CD4-positive, alpha-beta T cell treated with Interleukin-17A for 1 hour (primary cell): ENCODE measurements around the gene ACVRL1.

Experiments
- DNase-seq: peaks from one replicate; pipeline ENCODE4 v3.0.0-alpha.2; 2020

ACVRL1 gene

DNA sequence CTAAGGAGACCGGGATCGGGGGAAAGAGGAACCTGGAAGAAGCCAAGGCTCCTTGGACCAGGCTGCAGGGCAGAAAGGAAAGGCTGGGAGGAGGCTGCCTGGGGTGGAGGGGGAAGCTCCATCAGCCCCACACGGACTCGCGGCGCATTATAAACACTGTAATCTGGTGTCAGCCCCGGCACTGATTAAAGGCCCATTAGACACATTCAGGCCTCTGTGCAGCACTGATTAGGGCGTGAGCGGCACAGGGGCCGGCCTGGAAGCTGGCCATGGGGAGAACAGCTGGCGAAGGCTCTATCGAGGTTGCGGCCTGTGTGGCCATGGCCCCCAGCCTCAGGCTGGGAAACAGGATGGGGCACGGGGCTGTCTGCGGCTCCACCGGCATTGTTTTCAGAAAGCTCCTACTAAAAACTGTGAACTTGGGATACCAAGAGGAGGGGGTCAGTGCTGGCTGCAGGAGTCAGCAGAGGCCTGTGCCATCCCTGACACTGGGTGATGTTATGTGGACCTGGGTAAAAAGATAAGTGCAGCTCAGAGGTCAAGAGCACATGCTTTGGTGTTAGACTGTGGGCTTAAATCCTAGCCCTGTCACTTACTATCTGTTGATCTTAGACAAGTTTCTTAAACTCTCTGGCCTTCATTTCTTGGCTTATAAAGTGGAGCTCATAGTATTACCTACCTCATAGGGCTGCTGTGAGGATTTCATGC is 10.6 kb downstream of the ACVRL1 start:
- no peak for DNase-seq

DNA sequence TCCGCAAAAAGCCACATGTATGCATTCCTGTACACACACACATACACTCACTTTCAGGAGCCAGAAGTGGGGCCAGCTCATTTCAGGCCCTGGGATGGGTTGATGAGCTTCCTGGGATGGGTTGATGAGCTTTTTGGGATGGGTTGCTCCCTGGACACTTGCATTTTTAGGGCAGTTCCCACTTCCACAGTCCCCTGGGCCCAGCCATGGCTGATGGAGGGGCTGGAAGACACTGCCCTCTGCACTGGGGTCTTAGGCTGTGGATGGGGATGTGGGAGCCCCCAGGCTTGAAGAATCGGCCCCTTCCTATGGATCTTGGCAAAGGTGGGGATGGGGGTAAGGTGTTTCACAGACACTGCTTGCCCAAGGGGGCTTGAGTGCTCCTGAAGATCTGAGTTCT is 12.7 kb downstream of the ACVRL1 start:
- no peak for DNase-seq

DNA sequence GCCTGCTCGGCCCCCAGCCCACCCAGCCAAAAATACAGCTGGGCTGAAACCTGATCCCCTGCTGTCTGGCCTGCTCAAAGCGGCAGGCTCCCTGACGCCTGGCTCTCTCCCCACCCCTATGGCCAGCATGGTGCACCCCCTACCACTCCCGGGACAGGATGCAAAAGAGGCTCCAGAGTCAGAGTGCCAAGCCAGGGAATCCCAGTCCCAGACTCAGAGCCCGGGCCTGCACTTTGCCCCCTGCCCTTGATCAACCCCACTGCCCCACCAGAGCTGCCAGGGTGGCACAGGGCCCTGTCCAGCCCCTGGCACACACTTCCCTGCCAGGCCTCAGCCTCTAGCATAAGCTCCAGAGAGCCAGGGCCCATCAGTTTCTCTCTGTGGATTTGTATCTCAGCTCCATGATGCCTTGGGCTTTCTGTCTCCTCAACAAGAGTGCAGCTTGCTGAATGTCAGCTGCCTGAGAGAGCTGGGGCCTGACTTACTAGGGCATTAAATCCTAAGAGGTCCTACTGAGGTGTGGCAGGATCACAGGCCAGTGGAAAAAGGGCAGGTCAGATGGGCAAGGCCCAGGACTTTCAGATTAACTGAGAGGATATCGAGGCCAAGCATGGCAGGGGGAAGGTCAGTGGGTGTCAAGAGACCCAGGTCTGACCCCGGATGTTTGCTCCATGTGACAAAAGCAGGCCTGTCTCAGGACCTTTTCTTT is 13.9 kb downstream of the ACVRL1 start:
- DNase-seq = no peak

DNA sequence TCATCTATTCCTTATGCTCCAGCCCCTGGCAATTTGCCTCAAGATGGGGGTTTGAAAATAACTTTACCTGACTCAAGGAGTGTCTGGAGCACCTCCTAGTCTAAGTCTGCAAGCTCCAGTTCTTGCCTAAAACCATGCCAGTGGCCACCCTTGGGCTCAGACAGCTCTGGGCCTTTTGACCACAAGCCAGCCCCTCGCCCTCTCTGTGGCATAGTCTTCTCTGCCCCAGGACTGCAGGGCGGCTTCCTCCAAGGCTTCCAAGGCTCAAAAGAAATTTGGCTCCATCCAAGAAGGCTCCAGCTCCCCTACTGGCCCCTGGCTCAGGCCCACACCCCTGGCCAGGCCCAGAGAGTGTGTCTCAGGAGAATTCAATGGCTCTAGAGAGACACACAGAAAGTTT is 14.8 kb downstream of the ACVRL1 start:
- no peak for DNase-seq

DNA sequence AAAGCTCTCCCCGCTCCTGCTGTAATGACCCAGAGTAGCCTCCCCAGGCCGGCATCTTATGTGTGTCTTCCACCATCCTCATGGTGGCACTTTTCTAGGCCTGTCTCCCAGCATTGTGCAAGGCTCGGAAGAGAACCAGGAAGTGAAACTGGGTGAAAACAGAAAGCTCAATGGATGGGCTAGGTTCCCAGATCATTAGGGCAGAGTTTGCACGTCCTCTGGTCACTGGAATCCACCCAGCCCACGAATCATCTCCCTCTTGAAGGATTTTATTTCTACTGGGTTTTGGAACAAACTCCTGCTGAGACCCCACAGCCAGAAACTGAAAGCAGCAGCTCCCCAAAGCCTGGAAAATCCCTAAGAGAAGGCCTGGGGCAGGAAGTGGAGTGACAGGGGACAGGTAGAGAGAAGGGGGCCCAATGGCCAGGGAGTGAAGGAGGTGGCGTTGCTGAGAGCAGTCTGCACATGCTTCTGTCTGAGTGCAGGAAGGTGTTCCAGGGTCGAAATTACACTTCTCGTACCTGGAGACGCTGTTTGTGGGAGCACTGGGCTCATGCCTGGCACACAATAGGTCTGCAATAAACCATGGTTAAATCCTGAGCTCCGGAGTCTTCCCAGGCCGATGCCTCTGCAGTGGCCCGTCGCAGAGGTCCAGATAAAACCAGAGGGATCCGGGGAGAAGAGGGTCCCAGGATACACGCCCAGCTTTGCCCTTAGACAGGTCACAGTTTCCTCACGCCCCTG is 15.6 kb downstream of the ACVRL1 start:
- DNase-seq = peak; percentile 21

DNA sequence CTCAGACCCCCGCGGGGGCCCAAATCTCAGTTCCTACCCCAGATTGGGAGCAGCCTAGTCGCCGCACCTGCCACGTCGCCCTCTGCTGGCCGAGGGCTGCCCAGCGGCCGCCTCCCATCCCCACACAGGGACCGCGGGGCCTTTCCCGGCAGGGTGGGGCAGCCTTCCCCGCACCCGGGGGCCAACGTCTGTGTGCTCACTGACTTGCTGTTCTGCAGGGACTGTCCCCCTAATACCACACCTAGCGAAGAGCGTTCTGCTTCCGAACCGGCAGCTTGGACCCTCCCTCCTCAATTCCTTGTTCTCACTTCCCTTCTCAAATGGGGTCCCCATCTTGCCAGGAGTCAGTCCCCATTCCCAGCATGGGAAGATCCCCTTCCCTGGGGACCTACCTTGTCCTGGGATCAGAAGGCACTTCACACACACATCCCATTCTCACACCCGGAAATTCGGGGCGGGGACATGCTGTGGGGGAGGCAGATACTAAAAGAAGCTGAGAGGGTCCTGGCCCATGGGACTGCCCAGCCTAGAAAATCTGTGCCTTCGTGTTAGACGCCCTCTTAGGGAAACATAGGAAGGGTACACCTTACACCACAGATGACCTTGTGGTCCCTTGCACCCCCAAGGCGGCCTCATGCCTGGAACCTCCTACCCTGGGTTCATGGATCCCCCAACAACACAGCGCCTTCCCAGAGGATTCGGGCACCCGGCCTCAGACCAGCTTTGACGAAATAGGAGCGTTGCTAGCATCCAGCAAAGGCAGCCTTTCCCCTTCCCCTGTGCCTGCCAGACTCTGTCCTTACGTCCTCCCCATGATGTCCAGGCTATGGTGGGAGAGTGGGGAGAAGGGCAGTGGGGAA is 16.4 kb downstream of the ACVRL1 start:
- peak; percentile 53 for DNase-seq

DNA sequence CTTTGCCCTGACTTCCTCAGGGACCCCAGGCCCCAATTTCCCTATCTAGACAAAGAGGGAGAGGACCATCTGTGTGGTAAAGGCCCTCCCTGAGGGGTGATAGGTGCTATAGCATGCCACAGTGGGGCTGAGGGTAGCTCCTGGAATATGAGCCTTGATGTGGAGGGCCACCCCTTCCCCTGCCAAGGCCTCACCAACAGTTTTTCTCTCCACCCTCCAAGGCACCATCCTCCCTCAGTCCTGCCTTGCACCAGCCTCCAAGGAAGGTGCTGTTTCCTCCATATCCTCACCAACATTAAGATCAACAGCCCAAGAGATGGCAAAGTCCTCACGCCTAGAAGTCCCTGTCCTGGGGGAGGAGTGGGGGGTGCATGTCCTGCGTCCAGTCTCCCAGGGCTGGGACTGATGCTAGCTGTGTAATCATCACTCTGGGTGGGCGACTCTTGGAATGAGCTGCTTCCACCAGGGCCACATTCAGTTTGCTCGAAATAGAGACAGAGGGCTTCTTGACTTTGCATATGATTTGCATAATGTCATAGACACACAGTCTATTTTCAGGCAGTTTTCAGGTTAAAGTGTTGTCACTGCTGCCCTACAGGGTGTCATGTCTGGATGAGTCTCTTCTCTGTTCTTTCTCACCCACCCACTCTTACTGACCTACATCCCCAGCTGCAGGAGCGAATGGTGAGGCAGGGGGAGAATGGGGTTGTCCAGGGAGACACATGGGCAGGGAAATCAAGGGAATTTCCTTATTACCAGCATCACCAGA is 17.4 kb downstream of the ACVRL1 start:
- DNase-seq = no peak

DNA sequence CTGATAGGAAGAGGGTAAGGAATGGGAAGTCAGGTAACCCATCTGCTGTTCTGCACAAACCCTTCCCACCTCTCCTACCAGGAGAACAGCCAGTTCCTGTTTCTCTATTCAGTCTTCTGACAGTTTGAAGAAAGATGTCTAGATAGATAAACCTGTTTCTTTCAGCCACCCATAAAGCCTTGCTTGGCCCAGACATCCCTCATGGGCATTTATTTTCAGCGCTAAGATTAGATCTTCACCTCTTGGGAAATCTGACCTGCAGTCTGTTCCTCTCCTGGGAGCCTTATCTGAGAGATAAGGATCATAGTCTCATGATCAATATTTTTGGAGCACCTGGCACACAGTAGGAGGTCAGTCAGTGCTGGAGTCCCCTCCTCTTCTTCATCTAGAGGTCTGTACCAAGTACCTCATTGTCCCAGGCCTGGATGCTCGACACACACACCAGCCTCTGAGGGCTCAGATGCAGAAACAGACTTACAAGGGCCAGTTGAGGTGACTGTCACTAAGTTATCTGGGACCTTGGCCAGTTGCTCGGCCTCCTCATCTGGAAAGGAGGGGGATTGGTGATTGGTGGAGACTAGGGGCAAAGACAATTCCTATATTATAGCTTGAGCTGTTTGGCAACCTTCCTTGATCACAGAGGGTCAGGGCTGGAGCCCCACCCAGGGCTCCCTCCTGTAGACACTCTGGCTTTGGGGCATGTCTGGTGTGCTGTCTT is 18.2 kb downstream of the ACVRL1 start:
- DNase-seq = no peak

DNA sequence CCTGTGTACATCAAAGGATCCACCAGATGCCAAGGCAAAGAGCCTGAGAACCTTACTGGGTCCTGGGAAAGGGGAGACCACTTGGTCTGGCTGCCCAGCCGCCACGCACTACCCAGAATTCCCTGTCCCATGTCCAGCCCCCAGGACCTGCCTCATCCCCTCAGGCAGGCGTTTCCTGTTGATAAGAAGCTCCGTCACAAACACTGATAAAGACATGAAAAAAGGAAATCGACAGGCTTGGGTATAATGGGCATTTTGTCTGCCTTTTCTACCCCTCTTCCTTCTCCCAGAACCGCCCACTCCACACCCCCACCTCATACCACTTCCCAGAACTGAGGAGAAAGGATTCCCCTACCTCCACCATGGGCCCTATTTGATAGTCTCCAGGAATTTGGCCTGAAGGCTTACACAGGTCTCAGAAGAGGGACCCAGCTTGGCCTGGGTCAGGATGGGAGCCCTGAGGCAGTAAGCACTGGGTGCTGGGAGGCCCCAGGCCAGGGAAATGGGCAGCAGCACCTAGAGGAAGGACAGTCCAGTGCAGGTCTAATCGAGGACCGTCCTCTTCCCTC is 18.8 kb downstream of the ACVRL1 start:
- DNase-seq = no peak

DNA sequence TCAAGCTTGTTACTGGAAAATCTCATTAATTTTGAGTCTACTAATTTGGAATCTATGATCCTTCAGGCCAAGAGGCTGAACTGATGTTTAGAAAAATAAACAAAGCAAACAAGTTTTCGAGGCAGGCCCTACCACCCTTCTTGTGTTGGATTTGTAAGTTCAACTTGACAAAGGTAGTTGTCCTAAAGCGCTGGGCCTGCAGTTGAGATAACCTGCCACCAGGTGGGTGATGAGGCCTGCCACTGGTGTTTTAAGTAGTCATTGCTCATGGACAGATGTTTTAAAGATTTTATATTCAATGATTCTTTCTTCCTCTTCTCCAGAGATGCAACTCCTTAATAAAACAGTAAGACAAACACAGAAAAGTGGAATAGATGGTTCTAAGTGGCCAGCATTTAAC is 19.4 kb downstream of the ACVRL1 start:
- peak; percentile 53 for DNase-seq

DNA sequence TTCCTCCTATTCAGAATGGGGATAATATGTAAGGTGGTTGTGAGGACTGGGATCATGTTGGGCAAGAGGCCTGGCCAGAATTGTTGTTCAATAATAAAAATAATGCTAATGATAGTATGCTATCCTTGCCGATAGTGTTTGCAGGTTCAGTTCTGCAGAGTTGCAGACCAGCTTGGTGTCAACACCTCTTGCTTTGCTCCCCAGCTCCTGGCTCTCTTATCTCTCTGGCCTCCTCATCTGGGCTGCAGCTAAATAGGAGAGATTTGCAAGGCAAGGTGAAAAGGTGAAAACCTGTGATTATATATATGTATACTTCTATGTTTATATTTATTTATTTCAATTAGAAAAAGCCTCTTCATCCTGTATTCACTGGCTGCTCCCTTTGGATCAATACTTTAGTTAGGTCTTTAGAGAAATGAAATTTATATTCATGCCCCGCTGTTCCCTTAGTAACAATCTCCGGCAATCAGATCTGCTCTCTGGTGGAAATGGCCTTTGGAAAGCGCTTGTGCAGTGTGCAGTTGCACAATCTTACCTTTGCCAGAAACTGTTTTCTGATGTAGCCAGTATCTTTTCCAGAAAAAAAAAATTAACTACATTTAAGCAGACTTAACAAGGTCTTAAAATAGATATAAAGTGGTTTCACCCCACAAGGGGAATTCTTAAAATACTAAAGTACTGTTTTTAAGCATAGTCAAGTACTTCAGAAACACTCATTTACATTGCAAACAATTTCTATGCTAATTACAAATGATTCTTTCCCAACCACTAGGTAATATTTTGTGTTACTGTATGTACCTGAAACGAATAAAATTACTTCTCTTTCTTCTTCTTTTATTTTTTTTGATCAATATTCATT is 25.1 kb downstream of the ACVRL1 start:
- DNase-seq = no peak

DNA sequence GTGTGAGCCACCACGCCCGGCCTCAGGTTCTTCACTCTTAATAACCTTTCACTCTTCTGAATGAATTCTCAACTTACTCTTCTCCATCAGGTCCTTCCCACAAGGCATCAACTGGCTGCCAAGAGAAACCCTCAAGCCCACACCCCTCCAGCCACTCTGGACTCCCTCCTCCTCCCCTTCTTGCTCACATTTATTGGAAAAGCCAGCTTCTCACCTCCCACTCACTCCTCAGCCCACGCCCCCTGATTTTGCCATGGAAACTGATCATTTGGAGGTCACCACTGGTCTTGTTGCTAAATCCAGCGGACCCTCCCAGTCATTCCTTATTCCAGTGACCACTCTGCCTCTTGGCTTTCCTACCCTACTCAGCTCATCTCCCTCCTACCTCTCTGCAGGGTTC is 26.8 kb downstream of the ACVRL1 start:
- no peak for DNase-seq

DNA sequence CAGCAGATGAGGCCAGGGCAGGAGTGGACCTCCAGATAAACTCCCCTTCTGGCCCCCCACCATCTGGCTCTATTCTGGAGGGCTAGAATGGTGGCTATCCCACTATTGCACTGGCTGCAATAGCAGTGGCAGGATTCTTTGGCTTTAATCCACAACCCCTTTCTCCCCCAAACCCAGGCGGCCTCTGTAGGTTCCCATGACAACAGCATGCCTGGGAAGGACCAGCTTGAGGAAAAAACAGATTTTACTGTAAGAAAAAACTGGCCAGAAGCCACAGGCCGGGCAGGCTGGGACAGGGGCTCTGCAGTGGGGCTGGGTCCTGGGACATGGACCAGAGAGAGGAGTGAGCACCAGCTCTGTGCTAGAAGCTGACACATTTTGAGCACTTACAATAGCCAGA is 30.6 kb downstream of the ACVRL1 start:
- DNase-seq = no peak

DNA sequence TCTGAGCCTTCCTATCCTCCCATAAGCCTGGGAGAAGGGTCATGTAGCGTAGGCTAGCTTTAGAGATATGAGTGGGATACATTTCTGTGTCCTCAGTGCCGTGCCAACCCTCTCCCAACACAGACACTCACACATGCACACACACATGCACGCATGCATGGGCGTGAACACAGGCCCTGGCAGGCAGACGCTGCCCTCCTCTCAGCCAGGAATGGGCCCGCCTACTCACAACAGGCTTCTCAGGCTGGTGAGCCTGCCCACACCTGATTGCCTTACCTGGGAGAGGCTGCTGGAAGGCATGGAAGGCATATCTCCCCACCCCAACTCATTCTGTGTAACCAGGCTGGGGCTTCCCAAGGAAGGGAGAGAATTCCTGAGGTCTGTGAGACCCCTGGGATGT is 31.4 kb downstream of the ACVRL1 start:
- no peak for DNase-seq

DNA sequence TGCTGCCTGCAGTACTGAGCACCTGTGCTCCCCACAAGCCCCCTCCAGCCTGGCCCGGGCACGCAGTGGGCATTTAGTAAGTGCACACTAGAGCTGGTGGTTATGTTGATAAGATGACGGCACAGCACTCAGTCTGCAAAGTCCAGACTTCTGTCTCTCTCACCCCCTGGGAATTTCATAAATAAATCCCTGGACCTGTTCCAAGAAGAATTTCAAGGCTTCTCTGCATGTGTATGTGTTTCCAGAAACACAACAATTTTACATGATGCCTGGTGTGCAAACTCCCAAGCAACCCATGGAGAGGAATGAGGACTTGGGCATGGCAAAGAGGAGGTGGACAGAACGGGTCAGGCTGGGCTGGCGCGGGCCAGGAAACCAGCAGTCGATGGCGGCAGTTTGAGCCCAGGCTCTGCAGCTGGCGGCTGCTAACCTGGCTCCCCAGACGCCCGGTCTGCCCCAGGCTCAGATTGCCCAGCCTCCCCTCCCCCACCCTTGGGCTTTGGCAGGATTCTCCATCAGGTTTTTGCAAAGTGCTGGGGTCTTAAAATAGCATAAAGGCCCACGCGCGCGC is 33.8 kb downstream of the ACVRL1 start:
- no peak for DNase-seq

DNA sequence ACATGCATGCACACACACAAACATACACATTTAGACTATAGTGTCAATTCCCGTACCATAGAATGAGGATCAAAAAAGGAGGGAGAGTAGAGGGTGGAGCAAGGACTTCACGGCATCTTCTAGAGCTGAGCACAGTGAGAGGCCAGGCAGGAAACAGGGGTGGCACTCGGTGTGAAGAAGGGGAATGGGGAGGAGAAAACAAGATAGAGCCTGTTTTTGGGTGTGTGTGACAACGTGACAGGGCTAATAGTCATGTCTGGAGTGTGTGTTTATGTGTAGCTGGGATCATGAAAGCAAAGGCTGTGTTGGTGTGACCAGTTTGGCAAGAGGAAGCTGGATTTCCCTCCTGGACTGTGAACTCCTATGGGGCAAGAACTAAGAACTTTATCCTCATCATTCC is 34.3 kb downstream of the ACVRL1 start:
- DNase-seq = no peak

DNA sequence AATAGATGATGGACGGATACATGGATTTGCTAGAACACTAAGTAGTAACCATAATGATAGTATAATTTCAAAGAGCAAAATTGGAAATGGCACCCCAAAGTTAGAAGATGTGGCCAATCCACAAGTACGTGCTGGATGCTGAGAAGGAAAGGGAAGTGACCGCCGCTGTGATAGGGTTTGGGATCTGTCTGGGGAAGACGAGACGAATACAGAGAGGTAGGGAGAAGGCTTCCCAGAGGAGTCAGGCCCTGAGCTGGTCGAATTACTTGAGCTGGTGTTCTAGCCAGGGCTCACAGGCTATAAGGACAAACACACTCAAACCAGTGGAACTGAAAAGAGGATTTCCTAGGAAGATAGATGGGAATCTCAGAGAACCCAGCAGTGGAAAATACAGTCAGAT is 34.8 kb downstream of the ACVRL1 start:
- DNase-seq = no peak

DNA sequence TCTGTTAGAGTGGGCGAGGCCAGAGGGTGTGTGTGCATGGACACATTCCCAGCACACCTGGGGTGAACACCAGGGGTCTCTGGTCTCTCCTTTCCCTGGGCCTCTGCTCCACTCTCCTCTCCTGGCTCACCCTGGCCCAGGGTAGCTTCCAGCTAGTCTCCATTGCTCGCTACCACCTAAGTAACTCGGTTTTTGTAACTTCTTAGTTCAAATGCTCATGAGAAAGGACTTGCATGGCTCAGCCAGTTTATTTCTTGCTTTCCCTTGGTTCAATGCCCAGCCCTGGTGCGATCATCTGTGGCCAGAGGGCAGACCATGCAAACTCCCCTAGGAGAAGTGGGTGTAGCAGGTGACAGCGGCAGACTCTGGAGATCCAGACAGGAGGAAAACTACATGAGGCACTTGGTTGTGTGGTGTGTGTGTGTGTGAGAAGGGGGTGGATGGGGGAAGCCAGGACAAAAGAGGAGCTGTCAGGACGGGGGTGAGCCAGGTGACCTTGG is 35.2 kb downstream of the ACVRL1 start:
- no peak for DNase-seq

DNA sequence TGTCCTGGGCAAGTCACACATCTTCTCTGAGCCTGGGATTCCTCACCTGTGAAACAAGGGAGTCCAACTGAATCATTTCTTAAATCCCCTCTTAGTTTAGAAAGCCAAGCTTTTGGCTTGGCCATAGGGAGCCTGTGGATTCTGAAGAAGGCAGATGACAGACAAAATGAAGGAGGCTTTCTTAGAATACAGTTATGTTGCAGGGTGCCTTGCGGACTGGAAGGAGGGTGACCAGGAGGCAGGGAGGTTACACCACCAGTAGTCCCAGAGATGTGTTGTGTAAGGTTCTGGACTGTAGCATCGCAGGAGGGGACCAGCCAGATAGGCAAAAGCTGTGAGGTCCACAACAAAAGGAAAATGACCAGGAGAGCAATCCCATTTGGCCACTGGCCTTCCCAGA is 36.0 kb downstream of the ACVRL1 start:
- DNase-seq = no peak
